GM18511 (cell line): ENCODE measurements around the gene NEK8.
"Not testable (repeated sequence)": the region's sequence is repeated elsewhere in the genome, so short reads cannot be mapped to it uniquely, and the experiment has no call there.

Experiments used
- ATAC-seq: cut with Tn5 transposase; IDR thresholded peaks from one replicate; pipeline ENCODE4 v1.9.1; 2021; ENCODE audit warnings: mild to moderate bottlenecking, moderate library complexity; ENCODE audit not compliant: unreplicated experiment

Gene NEK8

GRCh38 chr17:28760601-28761562, 32.3 kb downstream of the NEK8 start:
- no peak for ATAC-seq

DNA sequence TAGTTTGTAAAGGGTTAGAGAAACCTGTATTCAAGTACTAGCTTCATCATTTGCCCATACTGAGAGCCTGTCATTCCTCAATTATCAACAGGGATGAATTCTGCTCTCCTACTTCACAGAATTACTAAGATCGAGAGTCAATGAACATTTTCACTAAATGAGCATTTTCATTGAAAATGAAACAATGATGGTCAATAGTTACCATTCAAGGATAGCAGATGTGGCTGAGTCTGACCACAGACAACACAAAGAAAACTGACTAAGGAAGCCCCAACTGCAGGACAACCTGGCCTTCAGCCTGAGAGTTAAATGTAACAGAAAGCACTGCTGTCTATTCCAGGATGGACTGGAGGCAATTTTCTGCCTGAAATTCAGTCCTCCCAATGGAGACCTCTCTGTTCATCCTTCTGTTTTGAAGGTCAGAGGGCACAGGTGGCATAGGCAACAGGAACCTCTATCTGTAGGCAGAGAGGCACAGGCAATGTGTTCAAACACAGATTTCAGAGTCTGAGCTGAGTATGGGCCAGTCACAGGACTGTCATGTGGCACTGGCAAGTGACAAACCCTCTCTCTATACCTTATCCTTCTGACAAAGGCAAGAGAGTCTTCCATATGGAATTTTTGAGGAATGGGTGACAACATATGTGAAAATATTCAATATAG, 34.7 kb downstream of the NEK8 start:
- no peak for ATAC-seq

DNA sequence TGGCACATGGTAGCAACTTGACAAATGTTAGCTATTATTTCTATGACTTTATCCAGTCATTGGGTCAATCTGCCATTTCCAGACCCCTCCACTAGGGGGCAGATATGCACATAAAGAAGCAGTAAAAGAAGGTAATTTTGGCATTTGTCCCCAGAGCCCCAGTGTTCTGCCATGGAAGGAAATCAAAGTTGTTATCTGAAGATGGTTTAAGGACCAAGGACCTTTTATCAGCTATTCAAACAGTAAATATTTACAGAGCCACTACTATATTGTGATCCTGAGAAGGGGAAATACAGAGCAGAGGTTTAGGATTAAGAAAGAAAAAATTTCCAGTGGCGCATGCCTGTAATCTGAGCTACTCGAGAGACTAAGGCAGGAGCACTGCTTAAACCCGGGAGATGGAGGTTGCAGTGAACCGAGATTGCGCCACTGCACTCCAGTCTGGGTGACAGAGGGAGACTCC, 35.2 kb downstream of the NEK8 start:
- no peak for ATAC-seq

DNA sequence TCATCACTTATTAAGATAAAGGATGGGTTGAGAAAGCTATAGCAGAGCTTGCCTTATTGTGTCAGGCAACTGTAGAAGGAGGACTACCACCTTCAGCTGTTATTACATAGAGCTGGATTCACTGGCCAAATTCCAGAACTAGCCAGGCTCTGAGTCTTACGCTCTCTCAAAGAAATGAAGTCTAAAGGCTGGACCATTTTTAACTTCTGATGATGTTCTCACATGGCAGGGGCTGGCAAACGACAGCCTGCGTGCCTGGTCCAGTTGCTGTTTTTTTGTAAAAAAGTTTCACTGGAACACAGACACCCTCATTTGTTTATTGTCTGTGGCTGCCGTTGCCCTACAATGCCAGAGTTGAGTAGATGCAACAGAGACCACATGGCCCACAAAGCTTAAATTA, 36.5 kb downstream of the NEK8 start:
- ATAC-seq, result no peak

DNA sequence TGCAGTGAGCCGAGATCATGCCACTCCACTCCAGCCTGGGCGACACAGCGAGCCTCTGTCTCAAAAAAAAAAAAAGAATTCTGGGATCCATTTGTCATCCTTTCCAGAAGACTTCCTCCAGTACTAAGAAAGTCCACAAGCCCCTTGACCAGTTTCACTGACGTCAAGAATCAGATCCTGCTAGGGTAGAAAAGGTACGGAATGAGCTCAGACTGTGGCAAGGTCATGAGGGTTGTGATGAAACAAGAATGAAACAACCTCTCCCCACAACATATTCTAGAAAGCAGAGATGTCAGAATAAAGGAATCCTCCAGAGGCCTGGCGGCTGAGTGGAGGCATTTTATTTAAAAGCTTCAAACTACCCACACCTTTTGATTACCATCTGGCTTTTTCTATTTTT, 45.1 kb downstream of the NEK8 start:
- no peak for ATAC-seq

- no peak for ATAC-seq
Observed at GRCh38 chr17:28774206-28774605, 45.6 kb downstream of the NEK8 start.

- ATAC-seq, result no peak
Observed at GRCh38 chr17:28777178-28777577, 48.6 kb downstream of the NEK8 start.

DNA sequence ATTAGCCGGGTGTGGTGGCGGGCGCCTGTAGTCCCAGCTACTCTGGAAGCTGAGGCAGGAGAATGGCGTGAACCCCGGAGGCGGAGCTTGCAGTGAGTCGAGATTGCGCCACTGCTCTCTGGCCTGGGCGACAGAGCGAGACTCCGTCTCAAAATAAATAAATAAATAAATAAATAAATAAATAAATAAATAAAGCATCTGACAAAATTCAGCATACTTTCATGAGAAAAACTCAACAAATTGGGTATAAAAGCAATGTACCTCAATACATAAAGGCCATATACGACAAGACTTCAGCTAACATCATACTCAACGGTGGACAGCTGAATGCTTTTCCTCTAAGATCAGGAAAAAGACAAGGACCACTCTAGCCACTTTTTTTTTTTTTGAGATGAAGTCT, 51.0 kb downstream of the NEK8 start:
- not testable (repeated sequence) for ATAC-seq

DNA sequence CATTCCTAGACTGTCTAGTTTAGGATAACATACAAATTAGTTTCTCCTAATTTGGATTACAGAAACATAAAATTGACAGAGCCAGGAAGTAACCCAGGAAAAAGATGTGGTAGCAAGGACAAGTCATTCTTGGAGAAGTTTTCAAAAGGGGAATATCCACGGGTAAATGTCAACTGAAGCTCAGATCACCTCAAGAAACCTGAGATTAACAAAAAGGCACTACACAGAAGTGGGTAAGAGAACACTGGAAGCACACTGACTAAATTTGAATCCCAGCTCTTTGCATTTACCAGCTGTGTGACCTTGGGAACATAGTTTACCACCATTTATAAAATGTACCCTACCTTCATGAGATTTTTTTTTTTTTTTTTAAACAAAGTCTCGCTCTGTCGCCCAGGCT, 54.6 kb downstream of the NEK8 start:
- ATAC-seq, result no peak

DNA sequence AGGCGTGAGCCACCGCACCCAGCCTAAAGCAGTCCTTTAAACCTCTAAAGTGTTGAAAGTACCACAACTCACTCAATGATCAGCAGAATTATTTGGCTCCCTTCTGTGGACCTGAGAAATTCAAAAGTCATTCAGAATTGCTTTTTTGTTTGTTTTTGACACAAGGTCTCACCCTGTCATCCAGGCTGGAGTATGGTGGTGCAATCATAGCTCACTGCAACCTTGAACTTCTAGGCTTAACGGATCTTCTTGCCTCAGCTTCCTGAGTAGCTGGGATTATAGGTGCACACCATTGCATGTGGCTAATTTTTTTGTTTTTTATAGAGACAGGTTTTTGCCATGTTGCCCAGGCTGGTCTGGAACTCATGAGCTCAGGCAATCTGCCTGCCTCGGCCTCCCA, 59.5 kb downstream of the NEK8 start:
- ATAC-seq, result no peak
